ENCODE measurements around the gene WNT7A.

The WNT7A gene

GRCh38 chr3:13856006-13856405 is 23.9 kb downstream of the WNT7A start:
- Histone ChIP-seq H3K27me3 (peaks cover 14% of the 10 kb centered on the region), H3K9me3 (no peaks in the 10 kb centered on the region), H3K4me1 (ENCODE audit: control insufficient read depth in 1 of 2, insufficient read depth in 1 of 2, low read depth in 1 of 2, low read length in 1 of 2) (no peaks in the 10 kb centered on the region), H3K36me3 (no peaks in the 10 kb centered on the region), H3K27ac (no peak overlapping the region), H3K4me3 (ENCODE audit: low read depth in 1 of 2, low read length in 1 of 2) (no peak overlapping the region)
- no peak for TF ChIP-seq CTCF (IDR thresholded peaks at IDR 0.05)

GRCh38 chr3:13854492-13854891 is 25.4 kb downstream of the WNT7A start:
- Histone ChIP-seq H3K4me1 (ENCODE audit: control insufficient read depth in 1 of 2, insufficient read depth in 1 of 2, low read depth in 1 of 2, low read length in 1 of 2) (no peaks in the 10 kb centered on the region), H3K27ac (no peak overlapping the region), H3K4me3 (ENCODE audit: low read depth in 1 of 2, low read length in 1 of 2) (no peak overlapping the region), H3K27me3 (peaks cover 15% of the 10 kb centered on the region), H3K36me3 (no peaks in the 10 kb centered on the region), H3K9me3 (no peaks in the 10 kb centered on the region)
- TF ChIP-seq CTCF (IDR thresholded peaks at IDR 0.05) = no peak

GRCh38 chr3:13853978-13854296 is 25.9 kb downstream of the WNT7A start:
- TF ChIP-seq CTCF (IDR thresholded peaks at IDR 0.05) = no peak
- no peaks in the 10 kb centered on the region for H3K36me3 ChIP-seq
- no peak overlapping the region for H3K4me3 ChIP-seq (ENCODE audit: low read depth in 1 of 2, low read length in 1 of 2)
- H3K27me3 ChIP-seq = peaks cover 15% of the 10 kb centered on the region
- H3K9me3 ChIP-seq = no peaks in the 10 kb centered on the region
- no peaks in the 10 kb centered on the region for H3K4me1 ChIP-seq (ENCODE audit: control insufficient read depth in 1 of 2, insufficient read depth in 1 of 2, low read depth in 1 of 2, low read length in 1 of 2)
- H3K27ac ChIP-seq = no peak overlapping the region

GRCh38 chr3:13853256-13853977 is 26.5 kb downstream of the WNT7A start:
- Histone ChIP-seq H3K27me3 (peaks cover 15% of the 10 kb centered on the region), H3K27ac (no peak overlapping the region), H3K9me3 (no peaks in the 10 kb centered on the region), H3K36me3 (no peaks in the 10 kb centered on the region), H3K4me1 (ENCODE audit: control insufficient read depth in 1 of 2, insufficient read depth in 1 of 2, low read depth in 1 of 2, low read length in 1 of 2) (no peaks in the 10 kb centered on the region), H3K4me3 (ENCODE audit: low read depth in 1 of 2, low read length in 1 of 2) (no peak overlapping the region)
- TF ChIP-seq CTCF (IDR thresholded peaks at IDR 0.05) = no peak

GRCh38 chr3:13852638-13853009 is 27.2 kb downstream of the WNT7A start:
- no peak overlapping the region for H3K4me3 ChIP-seq (ENCODE audit: low read depth in 1 of 2, low read length in 1 of 2)
- H3K27me3 ChIP-seq = peaks cover 15% of the 10 kb centered on the region
- no peak overlapping the region for H3K27ac ChIP-seq
- TF ChIP-seq CTCF (IDR thresholded peaks at IDR 0.05) = no peak
- H3K36me3 ChIP-seq = no peaks in the 10 kb centered on the region
- no peaks in the 10 kb centered on the region for H3K9me3 ChIP-seq
- no peaks in the 10 kb centered on the region for H3K4me1 ChIP-seq (ENCODE audit: control insufficient read depth in 1 of 2, insufficient read depth in 1 of 2, low read depth in 1 of 2, low read length in 1 of 2)
